OCI-LY1 (cell line): ENCODE results near the gene ARHGAP44.

Source experiments
- CTCF ChIP-seq: fragments of 200-600 bp; sonication (generic), shearing (Covaris generic); IDR thresholded peaks from 2 replicates; pipeline ENCODE4 v1.5.1; 2017; ENCODE audit warnings: mild to moderate bottlenecking, antibody characterized with exemption, low read length, moderate library complexity, mixed read lengths
- EZH2 ChIP-seq: fragments of 200-600 bp; sonication (generic), shearing (Covaris generic); IDR thresholded peaks from 2 replicates; pipeline ENCODE4 v1.8.0; 2017; ENCODE audit warnings: borderline replicate concordance, mixed run types, mild to moderate bottlenecking, antibody characterized with exemption, low read length, moderate library complexity, mixed read lengths

GRCh38 chr17:12821376-12821940 lies 32.2 kb downstream of the ARHGAP44 start:
- no peak for TF ChIP-seq CTCF
- TF ChIP-seq EZH2, result no peak
